Spleen (tissue), 11 donors: Measurements from ENCODE around the gene PPP2R2D. TPM values are rescaled to one million over a fixed set of nuclear protein-coding genes. Genes with fewer than 3 reads are reported as not detected.

Experiments used
- DNase-seq: peaks from one replicate; pipeline ENCODE4 v3.0.0-alpha.2; 2020
- H3K27ac ChIP-seq, 8 donors: fragments of 200-600 bp; sonication (generic) in 7 of 8; 1 replicate in 4 of 8; 2 replicates in 4 of 8; pipeline versions ENCODE4 v1.5.0 to v1.8.0; 2016 to 2021; ENCODE audit warnings: inconsistent platforms in 4 of 8, mild to moderate bottlenecking in 4 of 8, moderate library complexity in 1 of 8
- H3K27me3 ChIP-seq, 7 donors: fragments of 200-600 bp; sonication (generic) in 6 of 7; replicated peaks in 1 of 7; 1 replicate in 4 of 7; 2 replicates in 3 of 7; pipeline versions ENCODE4 v1.5.0 to v1.8.0; 2016 to 2021; ENCODE audit warnings: inconsistent platforms in 3 of 7, mild to moderate bottlenecking in 1 of 7
- H3K36me3 ChIP-seq, 6 donors: fragments of 200-600 bp; sonication (generic) in 5 of 6; 1 replicate in 4 of 6; 2 replicates in 2 of 6; pipeline versions ENCODE4 v1.5.0 to v1.8.0; 2016 to 2021; ENCODE audit warnings: inconsistent platforms in 2 of 6
- H3K4me1 ChIP-seq, 6 donors: fragments of 200-600 bp; sonication (generic) in 5 of 6; 1 replicate in 3 of 6; 2 replicates in 3 of 6; pipeline versions ENCODE4 v1.5.0 to v1.8.0; 2016 to 2021; ENCODE audit warnings: inconsistent platforms in 3 of 6
- H3K4me3 ChIP-seq, 8 donors: fragments of 200-600 bp; sonication (generic) in 7 of 8; 1 replicate in 4 of 8; 2 replicates in 4 of 8; pipeline versions ENCODE4 v1.5.0 to v1.8.0; 2016 to 2021; ENCODE audit warnings: inconsistent platforms in 4 of 8, mild to moderate bottlenecking in 4 of 8, moderate library complexity in 2 of 8
- H3K9me3 ChIP-seq, 8 donors: fragments of 200-600 bp; sonication (generic) in 7 of 8; 1 replicate in 4 of 8; 2 replicates in 4 of 8; pipeline versions ENCODE4 v1.5.0 to v1.8.0; 2016 to 2021; ENCODE audit warnings: inconsistent platforms in 4 of 8
- POLR2A ChIP-seq, 3 donors: fragments of 450-650 bp; IDR thresholded peaks; one replicate each; pipeline ENCODE4 v1.5.1; 2017; ENCODE audit warnings: antibody characterized with exemption in 3 of 3, mild to moderate bottlenecking in 1 of 3
- POLR2AphosphoS5 ChIP-seq, 3 donors: sonication (generic); formaldehyde crosslinking; IDR thresholded peaks; one replicate each; pipeline ENCODE4 v1.5.1; 2017; ENCODE audit warnings: antibody characterized with exemption in 3 of 3
- WGBS, 5 donors: extraction: QIAGEN DNeasy Blood & Tissue Kit in 3 of 5; methylation state at CpG; one replicate each; pipeline versions ENCODE4 v1.1.5 to v1.1.7; 2013 to 2018; 5-methylcytosine and 5-hydroxymethylcytosine counted together
- intact Hi-C: fragments of 100-400 bp; cut with DNase I; formaldehyde crosslinking; loops from one replicate; pipeline ENCODE4 v1.15.0; 2023; ENCODE audit warnings: low total_unique reads
- polyA plus RNA-seq, 3 donors: library from polyadenylated mRNA; stranded (reverse); fragments of 200-250 nt; gene quantifications; one replicate each; pipeline ENCODE4 v1.2.1, GENCODE V29; 2013
- total RNA-seq, 7 donors: library from RNA; depleted of rRNA in 3 of 7; stranded (reverse); fragments of >200 nt in 3 of 7; fragmentation: NEBNext Ultra II Directional in 4 of 7; extraction: Animal tissue kit (Norgen Biotek cat#: 25700) in 4 of 7; gene quantifications; one replicate each; pipeline versions ENCODE4 v1.1.0 to v1.2.1, GENCODE V29; 2016 to 2021
- TF ChIP-seq, protein P1 (sequence below), 11 experiments: fragments of 200-600 bp in 7 of 11; fragments of 450-650 bp in 4 of 11; sonication (generic) in 4 of 11; IDR thresholded peaks in 8 of 11; conservative IDR thresholded peaks in 3 of 11; 1 replicate in 7 of 11; 2 replicates in 4 of 11; pipeline versions ENCODE4 v1.4.0 to v1.8.0; 2016 to 2021; ENCODE audit warnings: antibody characterized with exemption in 11 of 11, inconsistent platforms in 4 of 11, mild to moderate bottlenecking in 1 of 11
- donor health status: healthy with polysubstance abuse.
- donor health status: DM: no; HTN: no; CAD: no; lungs with moderate emphysema.
- donor health status: DM: no; HTN: no; CAD: no.
- donor health status: Bipolar disorder and iron deficiency.
- donor health status: healthy.
- donor health status: DM: no; HTN: no; CAD: no.
- donor health status: DM: yes; HTN: yes; CAD: no.

PPP2R2D gene
- total and polyA plus RNA-seq, 10 donors: 15.6 to 41.2 (median 32.0) TPM

DNA sequence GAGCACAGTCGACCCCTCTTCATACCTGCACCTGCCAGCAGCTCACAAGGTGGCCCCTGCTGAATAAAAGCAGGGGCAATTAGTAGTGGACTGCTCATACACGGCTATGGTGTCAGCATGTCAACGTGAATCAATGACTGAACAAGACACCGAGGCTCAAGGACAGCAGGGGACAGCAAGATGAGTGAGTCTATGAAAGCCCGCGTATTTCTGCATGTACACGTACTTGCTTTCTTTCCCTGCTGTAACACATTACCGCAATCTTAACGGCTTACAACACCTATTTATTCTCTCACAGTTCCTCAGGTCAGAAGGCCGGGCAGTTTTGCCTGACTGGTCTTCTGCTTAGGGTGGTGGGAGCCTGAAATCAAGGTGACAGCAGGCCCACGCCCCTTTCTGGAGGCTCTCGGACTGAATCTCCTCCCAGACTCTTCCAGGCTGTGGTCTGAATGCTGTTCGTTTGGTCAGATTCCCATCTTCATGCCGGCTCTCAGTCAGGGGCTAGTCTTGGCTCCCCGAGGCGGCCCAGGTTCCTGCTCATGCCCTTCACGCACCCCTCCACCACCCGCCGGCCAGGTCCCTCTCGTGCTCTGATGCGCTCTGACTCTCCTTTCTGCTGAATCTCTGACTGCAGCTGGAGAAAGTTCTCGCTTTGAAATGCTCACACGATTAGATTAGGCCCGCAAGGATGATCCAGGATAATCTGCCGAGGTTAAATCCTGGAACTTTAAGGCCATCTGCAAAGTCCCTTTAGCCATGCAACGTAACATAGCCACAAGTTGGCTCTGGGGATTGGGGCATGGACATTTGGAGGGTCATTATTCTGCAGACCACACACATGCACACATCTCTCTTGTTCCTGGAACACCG is 7.8 kb upstream of the PPP2R2D start:
- WGBS, 5 donors: 89 to 93% (median 90%) methylated on average over 27 of the region's 27 CpGs

DNA sequence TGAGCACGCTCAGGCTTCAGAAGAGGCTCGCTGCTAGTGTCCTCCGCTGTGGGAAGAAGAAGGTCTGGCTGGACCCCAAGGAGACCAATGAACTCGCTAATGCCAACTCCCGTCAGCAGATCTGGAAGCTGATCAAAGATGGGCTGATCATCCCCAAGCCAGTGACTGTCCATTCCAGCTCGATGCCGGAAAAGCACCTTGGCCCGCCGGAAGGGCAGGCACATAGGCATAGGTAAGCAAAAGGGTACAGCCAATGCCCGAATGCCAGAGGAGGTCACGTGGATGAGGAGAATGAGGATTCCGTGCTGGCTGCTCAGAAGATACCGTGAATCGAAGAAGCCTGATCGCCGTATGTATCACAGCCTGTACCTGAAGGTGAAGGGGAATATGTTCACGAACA is 5.7 kb upstream of the PPP2R2D start:
- Histone ChIP-seq H3K9me3 (no peaks in the 10 kb centered on the region), H3K4me3 (no peak overlapping the region), H3K36me3 (no peaks in the 10 kb centered on the region), H3K4me1 (peaks cover 0 to 25% (median 5%) of the 10 kb centered on the region in 6 donors), H3K27me3 (peaks cover 0 to 48% (median 3%) of the 10 kb centered on the region in 7 donors), H3K27ac (no peak overlapping the region)
- peak; percentile 65 for DNase-seq
- TF ChIP-seq, protein P1, sequence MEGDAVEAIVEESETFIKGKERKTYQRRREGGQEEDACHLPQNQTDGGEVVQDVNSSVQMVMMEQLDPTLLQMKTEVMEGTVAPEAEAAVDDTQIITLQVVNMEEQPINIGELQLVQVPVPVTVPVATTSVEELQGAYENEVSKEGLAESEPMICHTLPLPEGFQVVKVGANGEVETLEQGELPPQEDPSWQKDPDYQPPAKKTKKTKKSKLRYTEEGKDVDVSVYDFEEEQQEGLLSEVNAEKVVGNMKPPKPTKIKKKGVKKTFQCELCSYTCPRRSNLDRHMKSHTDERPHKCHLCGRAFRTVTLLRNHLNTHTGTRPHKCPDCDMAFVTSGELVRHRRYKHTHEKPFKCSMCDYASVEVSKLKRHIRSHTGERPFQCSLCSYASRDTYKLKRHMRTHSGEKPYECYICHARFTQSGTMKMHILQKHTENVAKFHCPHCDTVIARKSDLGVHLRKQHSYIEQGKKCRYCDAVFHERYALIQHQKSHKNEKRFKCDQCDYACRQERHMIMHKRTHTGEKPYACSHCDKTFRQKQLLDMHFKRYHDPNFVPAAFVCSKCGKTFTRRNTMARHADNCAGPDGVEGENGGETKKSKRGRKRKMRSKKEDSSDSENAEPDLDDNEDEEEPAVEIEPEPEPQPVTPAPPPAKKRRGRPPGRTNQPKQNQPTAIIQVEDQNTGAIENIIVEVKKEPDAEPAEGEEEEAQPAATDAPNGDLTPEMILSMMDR (IDR thresholded peaks at IDR 0.05 in 8 of 11, conservative IDR thresholded peaks at IDR 0.05 in 3 of 11): no peak
- intact Hi-C loops: no loop called here
- WGBS, 5 donors: 94 to 96% (median 95%) methylated on average over 17 of the region's 17 CpGs

More for the DNA sequence above, 7.8 kb upstream of the PPP2R2D start:
- no peak overlapping the region for H3K4me3 ChIP-seq
- no peaks in the 10 kb centered on the region for H3K9me3 ChIP-seq
- H3K4me1 ChIP-seq: peaks cover 0 to 16% (median 0%) of the 10 kb centered on the region in 6 donors
- intact Hi-C loops: no loop called here
- no peaks in the 10 kb centered on the region for H3K36me3 ChIP-seq
- H3K27me3 ChIP-seq: peaks cover 0 to 37% (median 3%) of the 10 kb centered on the region in 7 donors
- peak; percentile 54 for DNase-seq
- no peak overlapping the region for H3K27ac ChIP-seq
- no peak for TF ChIP-seq POLR2AphosphoS5 (IDR thresholded peaks at IDR 0.05)
- no peak for TF ChIP-seq POLR2A (IDR thresholded peaks at IDR 0.05)
- TF ChIP-seq, protein P1 (IDR thresholded peaks at IDR 0.05 in 8 of 11, conservative IDR thresholded peaks at IDR 0.05 in 3 of 11): no peak

DNA sequence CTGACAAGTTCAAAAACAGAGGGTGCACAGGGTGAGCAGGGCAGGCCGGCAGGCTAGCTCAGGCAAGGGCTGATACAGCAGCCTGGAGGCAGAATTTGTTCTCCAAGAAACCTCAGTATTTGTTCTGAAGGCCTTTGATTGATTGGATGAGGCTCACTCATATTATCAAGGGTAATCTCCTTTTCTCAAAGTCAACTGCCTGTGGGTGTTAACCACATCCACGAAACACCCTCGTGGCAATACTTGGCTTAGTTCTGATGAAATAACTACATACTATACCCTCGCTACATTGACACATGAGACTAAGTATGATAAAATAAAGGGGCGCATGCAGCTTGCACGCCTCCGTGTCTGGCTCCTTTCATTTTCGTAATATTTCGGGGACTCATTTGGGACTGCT is 4.4 kb upstream of the PPP2R2D start:
- Histone ChIP-seq H3K4me3 (no peak overlapping the region), H3K27ac (no peak overlapping the region)
- WGBS, 5 donors: 50 to 70% (median 67%) methylated on average over 9 of the region's 9 CpGs

More for the DNA sequence above, 4.4 kb upstream of the PPP2R2D start:
- DNase-seq: peak; percentile 43
- Histone ChIP-seq H3K27me3 (peaks cover 0 to 39% (median 0%) of the 10 kb centered on the region in 7 donors), H3K9me3 (no peaks in the 10 kb centered on the region), H3K36me3 (no peaks in the 10 kb centered on the region), H3K4me1 (peaks cover 0 to 29% (median 8%) of the 10 kb centered on the region in 6 donors)
- TF ChIP-seq, protein P1 (IDR thresholded peaks at IDR 0.05 in 8 of 11, conservative IDR thresholded peaks at IDR 0.05 in 3 of 11): no peak
- intact Hi-C loops: no loop called here
